SU-DHL-6 (cell line): ENCODE measurements around the gene ADD1.

Experiments used
- H2AFZ ChIP-seq: fragments of 200-600 bp; sonication (generic); 2 replicates; pipeline ENCODE4 v1.6.1; 2014; ENCODE audit warnings: low read depth, mild to moderate bottlenecking, moderate library complexity, mixed read lengths, antibody characterized with exemption, low read length; ENCODE audit not compliant: severe bottlenecking
- H3F3A ChIP-seq: fragments of 200-600 bp; shearing (Covaris generic); 2 replicates; pipeline ENCODE4 v1.6.0; 2016; ENCODE audit warnings: antibody characterized with exemption, mild to moderate bottlenecking; ENCODE audit not compliant: insufficient read depth
- H3K27ac ChIP-seq: fragments of 200-600 bp; sonication (generic); 2 replicates; pipeline ENCODE4 v1.5.1; 2016; ENCODE audit warnings: low read depth, mild to moderate bottlenecking, low read length, moderate library complexity, mixed read lengths
- H3K27me3 ChIP-seq: fragments of 200-600 bp; sonication (generic), shearing (Covaris generic); 2 replicates; pipeline ENCODE4 v1.6.0; 2014; ENCODE audit warnings: mild to moderate bottlenecking, low read length
- H3K36me3 ChIP-seq: fragments of 200-600 bp; sonication (generic); 2 replicates; pipeline ENCODE4 v1.6.1; 2014; ENCODE audit warnings: mild to moderate bottlenecking, low read length, mixed read lengths
- H3K4me2 ChIP-seq: fragments of 300-600, 200-600 bp; shearing (Covaris generic), sonication (generic); 2 replicates; pipeline ENCODE4 v1.6.0; 2014; ENCODE audit warnings: low read length, low read depth, mild to moderate bottlenecking; ENCODE audit not compliant: poor library complexity, severe bottlenecking
- H3K4me3 ChIP-seq: fragments of 200-600 bp; sonication (generic); 2 replicates; pipeline ENCODE4 v1.5.1; 2014; ENCODE audit warnings: antibody characterized with exemption, low read length, mild to moderate bottlenecking, mixed read lengths; ENCODE audit not compliant: insufficient read depth, poor library complexity, severe bottlenecking
- H3K79me2 ChIP-seq: fragments of 200-600 bp; sonication (generic); 2 replicates; pipeline ENCODE4 v1.6.1; 2014; ENCODE audit warnings: mild to moderate bottlenecking, low read length, moderate library complexity; ENCODE audit not compliant: insufficient read depth
- H3K9ac ChIP-seq: fragments of 200-600 bp; sonication (generic); 2 replicates; pipeline ENCODE4 v1.7.0; 2014; ENCODE audit warnings: mild to moderate bottlenecking, low read length
- H3K9me2 ChIP-seq: fragments of 200-600 bp; sonication (generic); replicated peaks from 2 replicates; pipeline ENCODE4 v1.6.1; 2014; ENCODE audit warnings: low read length; ENCODE audit not compliant: insufficient read depth
- H3K9me3 ChIP-seq: fragments of 200-600 bp; sonication (generic); 2 replicates; pipeline ENCODE4 v1.6.1; 2014; ENCODE audit warnings: low read length, mixed read lengths; ENCODE audit not compliant: insufficient read depth
- H4K20me1 ChIP-seq: fragments of 200-600 bp; sonication (generic); 2 replicates; pipeline ENCODE4 v1.6.1; 2014; ENCODE audit warnings: low read depth, mild to moderate bottlenecking, antibody characterized with exemption, low read length, moderate library complexity, mixed read lengths
- EZH2phosphoT487 ChIP-seq: fragments of 200-600 bp; sonication (generic), shearing (Covaris generic); conservative IDR thresholded peaks from 2 replicates; pipeline ENCODE4 v1.6.1; 2018; ENCODE audit warnings: mild to moderate bottlenecking, antibody characterized with exemption, low read length, moderate library complexity, mixed read lengths
- TF ChIP-seq, protein P1 (sequence below): fragments of 200-600 bp; sonication (generic); IDR thresholded peaks from one replicate; pipeline ENCODE4 v1.5.1; 2017; ENCODE audit warnings: antibody characterized with exemption, mild to moderate bottlenecking, low read length, moderate library complexity; ENCODE audit not compliant: insufficient read depth, poor library complexity, severe bottlenecking

The ADD1 gene

DNA sequence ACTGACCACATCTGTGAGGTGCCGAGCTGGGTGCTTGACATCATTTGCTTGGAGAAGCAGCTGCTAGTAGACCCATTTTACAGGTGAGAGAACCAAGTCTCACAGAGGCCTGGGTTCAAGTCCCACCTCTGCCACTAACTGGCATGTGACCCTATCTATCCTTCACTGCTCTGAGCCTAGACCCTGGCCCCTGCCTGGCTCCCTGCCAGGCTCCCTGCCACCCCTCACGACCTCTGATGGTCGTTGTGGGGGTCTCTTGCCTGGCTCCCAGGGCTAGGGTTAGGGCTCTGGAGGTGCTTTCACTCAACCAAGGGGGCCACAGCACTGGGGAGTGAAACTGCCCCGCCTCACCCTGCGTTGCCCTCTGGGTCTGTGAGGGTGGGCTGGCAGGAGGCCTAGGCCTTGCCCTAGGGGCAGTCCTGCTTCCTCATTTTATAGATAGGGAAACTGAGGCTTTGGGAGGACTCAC, 7.2 kb upstream of the ADD1 start:
- Histone ChIP-seq H3K27me3 (no peaks in the 10 kb centered on the region), H3K9ac (no peak overlapping the region), H3F3A (no peaks in the 10 kb centered on the region), H3K4me2 (no peak overlapping the region), H3K4me3 (no peak overlapping the region), H3K36me3 (no peaks in the 10 kb centered on the region), H3K79me2 (no peaks in the 10 kb centered on the region), H2AFZ (no peak overlapping the region), H3K9me3 (no peaks in the 10 kb centered on the region), H3K9me2 (no peaks in the 10 kb centered on the region), H4K20me1 (no peaks in the 10 kb centered on the region), H3K27ac (no peak overlapping the region)
- no peak for TF ChIP-seq EZH2phosphoT487

DNA sequence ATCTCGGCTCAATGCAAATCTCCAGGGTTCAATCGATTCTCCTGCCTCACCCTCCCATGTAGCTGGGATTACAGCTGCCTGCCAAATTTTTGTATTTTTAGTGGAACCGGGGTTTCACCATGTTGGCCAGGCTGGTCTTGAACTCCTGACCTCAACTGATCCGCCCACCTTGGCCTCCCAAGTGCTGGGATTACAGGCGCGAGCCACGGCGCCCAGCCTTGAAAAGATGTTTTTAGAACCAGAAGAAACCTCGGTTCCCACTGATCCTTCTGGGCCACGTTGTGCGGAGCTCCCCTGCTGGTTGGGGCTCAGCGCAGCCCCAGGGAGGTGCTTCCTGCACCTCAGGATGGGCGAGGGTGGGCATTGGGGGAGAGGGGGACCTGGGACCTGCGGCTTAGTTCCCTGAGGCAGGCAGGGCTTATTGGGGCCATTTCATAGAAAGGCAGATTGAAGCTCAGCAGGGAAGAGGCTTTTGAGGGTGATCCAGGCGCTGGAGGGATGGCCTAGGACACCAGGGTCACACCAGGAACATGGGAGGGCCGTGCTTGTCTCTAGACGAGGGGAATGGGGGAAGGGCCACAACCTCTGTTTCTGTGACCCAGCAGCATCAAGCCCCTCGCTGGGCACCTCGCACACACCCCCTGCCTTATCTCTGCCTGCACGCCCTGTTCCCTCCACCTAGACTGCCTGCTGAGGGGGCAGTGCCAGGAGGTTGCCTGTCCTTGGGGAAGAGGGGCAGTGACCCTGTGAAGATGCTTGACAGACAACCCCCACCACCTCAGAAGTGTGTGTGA, 6.3 kb upstream of the ADD1 start:
- Histone ChIP-seq H4K20me1 (no peaks in the 10 kb centered on the region), H3K79me2 (no peaks in the 10 kb centered on the region), H3K4me2 (no peak overlapping the region), H3K27ac (no peak overlapping the region), H3K4me3 (no peak overlapping the region), H2AFZ (no peak overlapping the region), H3K9ac (no peak overlapping the region), H3K36me3 (no peaks in the 10 kb centered on the region), H3K27me3 (no peaks in the 10 kb centered on the region), H3F3A (no peaks in the 10 kb centered on the region), H3K9me2 (no peaks in the 10 kb centered on the region), H3K9me3 (no peaks in the 10 kb centered on the region)
- no peak for TF ChIP-seq EZH2phosphoT487
- TF ChIP-seq, protein P1, sequence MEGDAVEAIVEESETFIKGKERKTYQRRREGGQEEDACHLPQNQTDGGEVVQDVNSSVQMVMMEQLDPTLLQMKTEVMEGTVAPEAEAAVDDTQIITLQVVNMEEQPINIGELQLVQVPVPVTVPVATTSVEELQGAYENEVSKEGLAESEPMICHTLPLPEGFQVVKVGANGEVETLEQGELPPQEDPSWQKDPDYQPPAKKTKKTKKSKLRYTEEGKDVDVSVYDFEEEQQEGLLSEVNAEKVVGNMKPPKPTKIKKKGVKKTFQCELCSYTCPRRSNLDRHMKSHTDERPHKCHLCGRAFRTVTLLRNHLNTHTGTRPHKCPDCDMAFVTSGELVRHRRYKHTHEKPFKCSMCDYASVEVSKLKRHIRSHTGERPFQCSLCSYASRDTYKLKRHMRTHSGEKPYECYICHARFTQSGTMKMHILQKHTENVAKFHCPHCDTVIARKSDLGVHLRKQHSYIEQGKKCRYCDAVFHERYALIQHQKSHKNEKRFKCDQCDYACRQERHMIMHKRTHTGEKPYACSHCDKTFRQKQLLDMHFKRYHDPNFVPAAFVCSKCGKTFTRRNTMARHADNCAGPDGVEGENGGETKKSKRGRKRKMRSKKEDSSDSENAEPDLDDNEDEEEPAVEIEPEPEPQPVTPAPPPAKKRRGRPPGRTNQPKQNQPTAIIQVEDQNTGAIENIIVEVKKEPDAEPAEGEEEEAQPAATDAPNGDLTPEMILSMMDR, result no peak

DNA sequence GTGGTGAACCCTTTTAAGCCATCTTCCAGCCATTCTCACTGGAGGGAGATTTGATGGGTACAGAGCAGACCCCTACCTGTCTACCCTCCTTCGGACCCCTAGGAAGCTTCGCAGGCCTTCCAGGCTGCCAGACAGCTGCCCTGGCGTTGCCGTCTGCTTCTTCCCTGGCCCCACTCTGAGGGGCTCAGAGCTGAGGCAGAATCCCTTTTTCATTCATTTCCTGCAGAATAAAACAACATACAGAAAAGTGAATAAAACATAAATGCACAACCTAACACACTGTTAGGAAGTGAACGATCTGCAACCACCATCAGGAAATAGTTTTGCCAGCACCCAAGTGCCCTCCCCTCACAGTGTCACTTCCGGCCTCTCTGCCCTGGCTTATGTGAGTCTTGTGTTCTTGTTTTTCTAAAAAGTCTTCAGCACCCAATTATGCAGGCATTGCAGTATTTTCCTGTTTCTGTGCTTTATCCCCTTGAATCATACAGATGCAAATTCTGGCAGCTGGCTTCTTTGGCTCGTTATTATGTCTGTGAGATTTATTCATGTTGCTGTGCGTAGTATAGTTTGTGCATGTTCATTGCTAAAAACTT, 5.6 kb upstream of the ADD1 start:
- Histone ChIP-seq H3K9me3 (no peaks in the 10 kb centered on the region), H3K79me2 (no peaks in the 10 kb centered on the region), H3K27ac (no peak overlapping the region), H3K9ac (no peak overlapping the region), H3F3A (no peaks in the 10 kb centered on the region), H4K20me1 (no peaks in the 10 kb centered on the region), H3K9me2 (no peaks in the 10 kb centered on the region), H3K27me3 (no peaks in the 10 kb centered on the region), H2AFZ (no peak overlapping the region), H3K4me2 (no peak overlapping the region), H3K4me3 (no peak overlapping the region), H3K36me3 (no peaks in the 10 kb centered on the region)
- TF ChIP-seq, protein P1, result no peak
- TF ChIP-seq EZH2phosphoT487, result no peak

DNA sequence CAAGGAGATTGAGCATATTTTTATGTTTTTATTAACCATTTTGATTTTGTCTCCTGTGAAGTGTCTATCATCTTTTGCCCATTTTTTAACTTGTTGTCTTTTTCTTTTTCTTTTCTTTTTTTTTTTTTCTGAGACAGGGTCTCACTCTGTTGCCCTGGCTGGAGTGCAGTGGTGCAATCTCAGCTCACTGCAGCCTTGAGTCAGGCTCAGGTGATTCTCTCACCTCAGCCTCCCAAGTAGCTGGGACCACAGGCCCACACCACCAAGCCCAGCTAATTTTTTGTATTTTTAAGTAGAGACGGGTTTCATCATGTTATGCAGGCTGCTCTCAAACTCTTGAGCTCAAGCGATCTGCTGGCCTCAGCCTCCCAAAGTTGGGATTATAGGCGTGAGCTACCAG, 4.6 kb upstream of the ADD1 start:
- Histone ChIP-seq H3K27ac (no peak overlapping the region), H4K20me1 (no peaks in the 10 kb centered on the region), H3K36me3 (no peaks in the 10 kb centered on the region), H3K9me2 (no peaks in the 10 kb centered on the region), H3K9ac (no peak overlapping the region), H3K79me2 (no peaks in the 10 kb centered on the region), H2AFZ (no peak overlapping the region), H3F3A (no peaks in the 10 kb centered on the region), H3K4me2 (no peak overlapping the region), H3K4me3 (no peak overlapping the region), H3K9me3 (no peaks in the 10 kb centered on the region), H3K27me3 (no peaks in the 10 kb centered on the region)
- no peak for TF ChIP-seq EZH2phosphoT487
- TF ChIP-seq, protein P1, result no peak
